ENCODE data around the gene RANGRF.

Gene RANGRF

DNA sequence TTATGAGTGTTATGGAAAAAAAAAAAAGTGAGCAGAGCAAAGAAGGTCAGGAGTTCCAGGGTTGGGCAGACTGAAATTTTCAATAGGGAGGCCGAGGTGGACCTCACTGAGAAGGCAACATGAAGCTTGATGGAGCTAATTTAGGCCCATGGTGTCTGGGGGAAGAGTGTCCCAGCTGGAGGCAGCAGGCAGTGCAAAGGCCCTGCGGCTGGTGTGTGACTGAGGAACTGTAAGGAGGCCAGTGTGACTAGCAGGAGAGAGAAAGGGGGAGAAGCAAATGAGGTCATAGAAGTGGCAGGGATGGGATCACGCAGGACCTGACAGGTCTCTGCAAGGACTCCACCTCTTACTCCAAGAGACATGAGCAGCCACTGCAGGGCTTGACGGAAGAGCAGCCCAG, 31.8 kb downstream of the RANGRF start:
- CTCF ChIA-PET: interaction anchor here (0.7 kb wide), 1 partner anchor 505 kb away, joined by 3 read pairs; no protein-coding TSS in a partner anchor
- POLR2A ChIA-PET (ENCODE audit: low non-redundant PET): no interaction called here
- no peak for DNase-seq (ENCODE audit: low spot score)
- no peak overlapping the region for H3K27ac ChIP-seq
- TF ChIP-seq, protein P1, sequence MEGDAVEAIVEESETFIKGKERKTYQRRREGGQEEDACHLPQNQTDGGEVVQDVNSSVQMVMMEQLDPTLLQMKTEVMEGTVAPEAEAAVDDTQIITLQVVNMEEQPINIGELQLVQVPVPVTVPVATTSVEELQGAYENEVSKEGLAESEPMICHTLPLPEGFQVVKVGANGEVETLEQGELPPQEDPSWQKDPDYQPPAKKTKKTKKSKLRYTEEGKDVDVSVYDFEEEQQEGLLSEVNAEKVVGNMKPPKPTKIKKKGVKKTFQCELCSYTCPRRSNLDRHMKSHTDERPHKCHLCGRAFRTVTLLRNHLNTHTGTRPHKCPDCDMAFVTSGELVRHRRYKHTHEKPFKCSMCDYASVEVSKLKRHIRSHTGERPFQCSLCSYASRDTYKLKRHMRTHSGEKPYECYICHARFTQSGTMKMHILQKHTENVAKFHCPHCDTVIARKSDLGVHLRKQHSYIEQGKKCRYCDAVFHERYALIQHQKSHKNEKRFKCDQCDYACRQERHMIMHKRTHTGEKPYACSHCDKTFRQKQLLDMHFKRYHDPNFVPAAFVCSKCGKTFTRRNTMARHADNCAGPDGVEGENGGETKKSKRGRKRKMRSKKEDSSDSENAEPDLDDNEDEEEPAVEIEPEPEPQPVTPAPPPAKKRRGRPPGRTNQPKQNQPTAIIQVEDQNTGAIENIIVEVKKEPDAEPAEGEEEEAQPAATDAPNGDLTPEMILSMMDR (conservative IDR thresholded peaks at IDR 0.05; ENCODE audit: low read depth): no peak

- POLR2A ChIA-PET (ENCODE audit: low non-redundant PET): no interaction called here
- H3K27ac ChIP-seq: no peak overlapping the region
- DNase-seq (ENCODE audit: low spot score): no peak
- TF ChIP-seq, protein P1 (conservative IDR thresholded peaks at IDR 0.05; ENCODE audit: low read depth): no peak
- CTCF ChIA-PET: interaction anchor here (0.6 kb wide), 2 partner anchors 27 to 1758 kb away, joined by 3 read pairs; no protein-coding TSS in a partner anchor
Observed at GRCh38 chr17:8320990-8321389, 32.5 kb downstream of the RANGRF start.

DNA sequence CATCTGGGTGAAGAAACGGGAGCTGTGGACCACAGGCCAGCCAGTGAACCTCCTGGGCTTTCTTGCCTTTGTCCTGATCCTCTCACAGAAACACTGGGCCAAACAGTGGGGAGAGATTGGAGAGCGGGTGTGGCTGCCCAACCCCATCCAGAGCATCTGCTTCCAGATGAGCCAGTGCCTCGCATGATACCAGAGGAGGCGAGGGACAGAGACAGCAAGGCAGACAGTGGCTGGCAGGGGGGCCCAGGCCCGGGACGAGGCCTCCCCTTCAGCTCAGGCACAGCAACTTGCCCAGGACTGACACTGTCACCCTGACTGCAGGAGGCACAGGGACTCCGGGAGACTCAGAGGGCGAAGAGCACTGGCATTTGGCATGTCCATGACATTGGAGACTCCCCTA, 33.6 kb downstream of the RANGRF start:
- POLR2A ChIA-PET (ENCODE audit: low non-redundant PET): no interaction called here
- no peak for DNase-seq (ENCODE audit: low spot score)
- CTCF ChIA-PET: no interaction called here
- TF ChIP-seq, protein P1 (conservative IDR thresholded peaks at IDR 0.05; ENCODE audit: low read depth): no peak
- no peak overlapping the region for H3K27ac ChIP-seq

DNA sequence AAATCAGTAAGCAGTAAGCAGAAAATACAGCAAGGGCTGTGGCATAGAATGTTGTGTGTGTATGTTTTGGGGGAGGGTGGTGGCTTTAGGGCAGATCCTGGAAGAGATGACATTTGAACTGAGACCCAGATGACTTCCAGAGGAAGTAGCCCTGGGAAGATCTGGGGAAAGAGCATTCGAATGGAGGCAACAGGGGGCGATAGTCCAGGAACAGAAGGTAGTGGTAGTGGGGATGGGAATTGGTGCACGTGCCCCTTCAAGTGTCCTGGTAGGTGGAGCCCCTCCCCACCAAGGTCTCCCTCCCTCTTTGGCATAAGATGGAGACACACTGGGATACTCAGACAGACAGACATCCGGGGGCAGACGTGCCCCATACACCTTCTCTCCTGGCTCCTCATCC, 35.7 kb downstream of the RANGRF start:
- CTCF ChIA-PET: interaction anchor here (0.6 kb wide), 1 partner anchor 214 kb away, joined by 3 read pairs; no protein-coding TSS in a partner anchor
- TF ChIP-seq, protein P1 (conservative IDR thresholded peaks at IDR 0.05; ENCODE audit: low read depth): no peak
- POLR2A ChIA-PET (ENCODE audit: low non-redundant PET): no interaction called here
- H3K27ac ChIP-seq: no peak overlapping the region
- DNase-seq (ENCODE audit: low spot score): no peak

DNA sequence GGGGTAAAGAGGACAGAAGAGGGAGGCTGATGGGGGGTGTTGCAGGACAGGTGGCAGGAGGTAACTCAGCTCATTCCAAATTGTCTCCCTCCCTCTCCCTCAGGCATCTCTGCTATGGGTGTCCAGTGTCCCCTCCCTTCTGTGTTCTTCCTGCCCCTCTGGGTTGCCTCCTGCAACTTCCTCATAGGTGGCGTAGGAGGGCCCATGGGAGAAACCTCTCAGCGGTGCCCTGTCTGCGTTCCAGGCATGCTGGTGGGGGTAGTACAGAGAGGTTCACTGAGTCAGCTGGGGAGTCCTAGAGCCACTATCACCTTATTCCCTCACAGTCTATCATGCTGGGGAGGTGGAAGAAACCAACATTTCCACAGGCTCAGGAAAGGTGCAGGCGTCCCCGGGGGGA, 36.5 kb downstream of the RANGRF start:
- ChIA-PET CTCF (interaction anchor here (0.6 kb wide), 2 partner anchors 9 to 215 kb away, joined by 3 read pairs; no protein-coding TSS in a partner anchor), POLR2A (ENCODE audit: low non-redundant PET) (no interaction called here)
- TF ChIP-seq, protein P1 (conservative IDR thresholded peaks at IDR 0.05; ENCODE audit: low read depth): no peak
- no peak overlapping the region for H3K27ac ChIP-seq
- DNase-seq (ENCODE audit: low spot score): no peak

GRCh38 chr17:8326511-8327302, 38.2 kb downstream of the RANGRF start:
- TF ChIP-seq, protein P1 (conservative IDR thresholded peaks at IDR 0.05; ENCODE audit: low read depth): no peak
- no peak for DNase-seq (ENCODE audit: low spot score)
- POLR2A ChIA-PET (ENCODE audit: low non-redundant PET): no interaction called here

More at GRCh38 chr17:8326511-8327302, 38.2 kb downstream of the RANGRF start:
- H3K27ac ChIP-seq: no peak overlapping the region
- CTCF ChIA-PET: no interaction called here
